Activated CD4-positive, alpha-beta T cell treated with anti-CD3 and anti-CD28 coated beads for 36 hours (primary cell): ENCODE results near the gene DAB1. TPM values are rescaled to one million over a fixed set of nuclear protein-coding genes. Genes with fewer than 3 reads are reported as not detected.

Experiments
- ATAC-seq: fragments of 200-7000 bp; cut with Tn5 transposase; one replicate; pipeline ENCODE4 v1.10.0; 2021; ENCODE audit warnings: mild to moderate bottlenecking, moderate library complexity
- CTCF ChIA-PET: fragments of 350-600 bp; sonication (Branson Sonifier 250); formaldehyde crosslinking; loops from one replicate; lab custom pipeline; 2021; ENCODE audit warnings: antibody characterized with exemption; lab: Charles Lee
- POLR2A ChIA-PET: fragments of 350-600 bp; sonication (Branson Sonifier 250); formaldehyde crosslinking; loops from one replicate; lab custom pipeline; 2021; ENCODE audit warnings: antibody characterized with exemption, inconsistent platforms; lab: Charles Lee
- DNase-seq: peaks from one replicate; pipeline ENCODE4 v3.0.0-alpha.2; 2020
- H3K27ac Mint-ChIP-seq: one replicate; pipeline ENCODE4 v1.8.0; 2021; ENCODE audit warnings: mixed read lengths
- H3K27me3 Mint-ChIP-seq: one replicate; pipeline ENCODE4 v1.8.0; 2021; ENCODE audit warnings: mixed read lengths
- H3K36me3 Mint-ChIP-seq: one replicate; pipeline ENCODE4 v1.8.0; 2021; ENCODE audit warnings: low read depth, mixed read lengths
- H3K4me1 Mint-ChIP-seq: one replicate; pipeline ENCODE4 v1.8.0; 2021; ENCODE audit warnings: mixed read lengths
- H3K4me3 Mint-ChIP-seq: one replicate; pipeline ENCODE4 v1.8.0; 2021; ENCODE audit warnings: mild to moderate bottlenecking, moderate library complexity, mixed read lengths
- H3K9me3 Mint-ChIP-seq: one replicate; pipeline ENCODE4 v1.8.0; 2021; ENCODE audit warnings: low read depth, mixed read lengths
- intact Hi-C, 2 experiments: fragments of 100-400 bp; cut with DNase I in 1 of 2; cut with micrococcal nuclease in 1 of 2; formaldehyde crosslinking; loops; one replicate each; pipeline versions ENCODE4 v1.14.2 to v1.15.1; 2022 to 2024; cut with DNase I, micrococcal nuclease
- total RNA-seq, 2 experiments: library from RNA; stranded (reverse); gene quantifications; one replicate each; pipeline ENCODE4 v1.2.3, GENCODE V29; 2021

DAB1 gene
- total RNA-seq, 2 experiments from 2014 or later, result 0.11 TPM; not detected in 1

DNA sequence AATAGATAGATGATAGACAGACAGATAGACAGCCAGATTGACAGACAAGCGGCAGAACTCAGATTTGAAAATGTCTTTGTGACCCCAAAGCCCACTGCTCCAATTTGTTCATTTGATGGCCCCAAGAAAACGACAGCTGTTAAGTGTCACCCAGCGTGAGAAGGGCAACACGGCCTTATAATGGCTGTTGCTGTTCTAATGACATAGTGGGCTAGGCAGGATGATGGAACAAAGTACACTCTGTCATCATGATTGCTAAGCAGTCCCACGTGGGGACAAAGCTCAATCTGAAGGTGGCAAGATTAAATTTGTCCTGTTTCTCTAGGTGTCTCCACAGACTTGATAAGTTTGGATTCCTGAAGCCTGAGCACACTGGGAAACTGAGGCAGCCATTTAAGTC is 112.9 kb downstream of the DAB1 start:
- peaks cover 1% of the 10 kb centered on the region for H3K27me3 Mint-ChIP-seq
- ChIA-PET CTCF (no interaction called here), POLR2A (no interaction called here)
- DNase-seq (no peak), ATAC-seq (no peak)
- no peak overlapping the region for H3K4me3 Mint-ChIP-seq
- intact Hi-C loops, result no loop called here
- H3K36me3 Mint-ChIP-seq, result no peaks in the 10 kb centered on the region
- peaks cover 16% of the 10 kb centered on the region for H3K4me1 Mint-ChIP-seq
- H3K9me3 Mint-ChIP-seq, result peaks cover 8% of the 10 kb centered on the region
- H3K27ac Mint-ChIP-seq, result no peak overlapping the region

DNA sequence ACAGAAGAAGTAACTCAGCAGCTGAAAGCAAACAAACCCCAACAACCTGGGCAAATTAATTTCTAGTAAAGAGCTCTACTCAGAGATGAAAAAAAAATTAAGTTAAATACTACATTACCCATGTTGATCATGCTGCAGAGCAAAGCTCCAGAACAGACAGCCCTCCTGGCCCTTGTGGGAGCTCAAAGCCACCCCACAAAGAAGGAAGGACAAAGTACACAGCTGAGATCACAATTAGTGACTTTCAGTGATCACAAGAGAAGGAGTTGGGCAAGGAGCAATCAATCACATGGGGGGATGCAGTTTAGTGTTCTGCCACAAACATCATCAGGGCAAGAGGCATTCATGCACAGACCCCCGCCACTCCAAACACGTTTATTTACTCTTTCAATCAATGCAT is 114.2 kb downstream of the DAB1 start:
- no peak overlapping the region for H3K4me3 Mint-ChIP-seq
- DNase-seq, result no peak
- H3K4me1 Mint-ChIP-seq, result peaks cover 16% of the 10 kb centered on the region
- ChIA-PET CTCF (interaction anchor here (0.6 kb wide), 1 partner anchor 14 kb away, joined by 5 read pairs; no protein-coding TSS in a partner anchor), POLR2A (no interaction called here)
- intact Hi-C loops, result no loop called here
- H3K9me3 Mint-ChIP-seq, result peaks cover 8% of the 10 kb centered on the region
- H3K27ac Mint-ChIP-seq, result no peak overlapping the region
- no peaks in the 10 kb centered on the region for H3K36me3 Mint-ChIP-seq
- peaks cover 1% of the 10 kb centered on the region for H3K27me3 Mint-ChIP-seq
- no peak for ATAC-seq

DNA sequence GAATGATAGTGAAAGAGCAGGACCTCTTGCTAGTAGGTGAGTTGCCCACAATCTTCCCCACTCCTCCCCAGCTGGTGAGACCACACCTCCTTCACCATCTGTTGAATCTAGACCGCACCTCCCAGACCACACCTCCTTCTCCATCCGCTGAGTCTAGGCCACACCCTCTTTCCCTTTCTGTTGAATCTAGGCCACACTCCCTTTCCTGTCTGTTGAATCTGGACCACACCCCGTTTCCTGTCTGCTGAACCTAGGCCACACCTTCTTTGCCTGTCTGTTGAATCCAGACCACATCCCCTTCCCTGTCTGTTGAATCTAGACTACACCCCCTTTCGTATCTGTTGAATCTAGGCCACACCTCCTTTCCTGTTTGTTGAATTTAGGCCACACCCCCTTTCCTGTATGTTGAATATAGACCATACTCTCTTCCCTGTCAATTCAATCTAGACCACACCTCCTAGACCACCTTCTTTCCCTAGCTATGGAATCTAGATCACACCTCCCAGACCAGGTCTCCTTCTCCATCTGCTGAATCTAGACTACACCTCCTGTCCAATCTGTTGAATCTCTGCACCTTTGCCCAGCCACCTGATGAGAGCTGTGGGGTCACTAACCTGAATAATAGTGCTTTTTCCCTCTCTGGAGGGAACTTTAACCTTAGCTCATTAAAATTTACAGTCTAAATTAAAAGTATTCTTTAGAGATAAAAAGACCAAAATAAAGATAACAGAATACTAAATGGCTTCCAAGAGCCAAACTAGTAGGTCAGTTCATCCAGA is 116.3 kb downstream of the DAB1 start:
- DNase-seq (peak; percentile 63), ATAC-seq (peak; percentile 97)
- Mint-ChIP-seq H3K36me3 (no peaks in the 10 kb centered on the region), H3K9me3 (peaks cover 8% of the 10 kb centered on the region), H3K27me3 (peaks cover 1% of the 10 kb centered on the region), H3K4me3 (peak overlapping the region; percentile 25), H3K4me1 (peaks cover 16% of the 10 kb centered on the region), H3K27ac (peak overlapping the region; percentile 73)
- ChIA-PET POLR2A (no interaction called here), CTCF (no interaction called here)
- intact Hi-C loops, result no loop called here

DNA sequence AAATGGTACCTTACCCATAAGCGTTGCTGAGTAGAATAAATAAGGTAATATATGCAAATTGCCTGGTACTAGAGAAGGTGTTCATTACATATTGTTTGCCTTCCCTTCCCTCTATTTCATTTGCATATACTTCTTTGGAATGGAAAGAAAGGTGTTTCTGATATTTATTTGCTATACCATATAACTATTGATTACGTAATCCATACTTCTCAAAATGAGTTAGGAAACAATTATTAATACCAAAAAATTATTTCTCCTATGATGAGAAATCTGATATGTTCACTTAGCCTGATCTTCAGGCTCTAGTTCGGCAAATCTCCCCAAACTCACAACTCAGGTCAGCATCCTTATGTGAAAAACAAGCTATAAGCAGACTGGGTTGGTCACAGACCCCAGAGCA is 119.3 kb downstream of the DAB1 start:
- H3K4me1 Mint-ChIP-seq, result peaks cover 12% of the 10 kb centered on the region
- no peak overlapping the region for H3K4me3 Mint-ChIP-seq
- ATAC-seq, result no peak
- POLR2A ChIA-PET, result no interaction called here
- no peak overlapping the region for H3K27ac Mint-ChIP-seq
- DNase-seq, result no peak
- peaks cover 8% of the 10 kb centered on the region for H3K9me3 Mint-ChIP-seq
- H3K27me3 Mint-ChIP-seq, result peaks cover 1% of the 10 kb centered on the region
- CTCF ChIA-PET, result no interaction called here
- H3K36me3 Mint-ChIP-seq, result no peaks in the 10 kb centered on the region
- intact Hi-C loops, result no loop called here

GRCh38 chr1:57302812-57303596 is 120.9 kb downstream of the DAB1 start:
- Mint-ChIP-seq H3K27me3 (no peaks in the 10 kb centered on the region), H3K4me1 (peaks cover 12% of the 10 kb centered on the region), H3K36me3 (no peaks in the 10 kb centered on the region), H3K4me3 (no peak overlapping the region), H3K27ac (no peak overlapping the region), H3K9me3 (peaks cover 8% of the 10 kb centered on the region)
- ATAC-seq (no peak), DNase-seq (no peak)
- POLR2A ChIA-PET, result no interaction called here
- CTCF ChIA-PET, result interaction anchor here (0.6 to 0.9 kb wide), 2 partner anchors 33 to 744 kb away, joined by 3 to 4 read pairs; no protein-coding TSS in a partner anchor
- intact Hi-C loops, result no loop called here

DNA sequence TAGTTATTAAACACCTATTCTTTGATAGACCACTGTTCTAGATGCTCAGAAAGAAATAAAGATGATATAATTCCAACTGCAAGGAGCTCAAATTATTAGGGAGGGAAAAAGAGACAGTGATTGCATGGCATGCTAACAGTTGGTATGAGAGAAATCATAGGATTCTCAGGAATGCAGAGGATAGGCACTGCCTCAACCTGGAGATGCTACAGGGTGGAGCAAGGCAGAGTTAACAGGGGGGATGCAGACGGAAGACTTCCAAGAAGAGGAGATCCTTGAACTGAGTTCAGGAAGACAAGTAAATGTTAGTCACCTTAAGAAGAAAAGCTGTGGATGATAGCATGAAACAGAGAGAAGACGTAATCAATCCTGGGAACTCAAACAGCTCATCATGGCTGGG is 123.7 kb downstream of the DAB1 start:
- H3K27ac Mint-ChIP-seq, result no peak overlapping the region
- no peaks in the 10 kb centered on the region for H3K27me3 Mint-ChIP-seq
- DNase-seq (no peak), ATAC-seq (no peak)
- H3K4me3 Mint-ChIP-seq, result no peak overlapping the region
- H3K9me3 Mint-ChIP-seq, result no peaks in the 10 kb centered on the region
- CTCF ChIA-PET, result interaction anchor here (0.8 kb wide), 1 partner anchor 22 kb away, joined by 3 read pairs; no protein-coding TSS in a partner anchor
- H3K4me1 Mint-ChIP-seq, result no peaks in the 10 kb centered on the region
- intact Hi-C loops, result no loop called here
- POLR2A ChIA-PET, result no interaction called here
- H3K36me3 Mint-ChIP-seq, result no peaks in the 10 kb centered on the region

- no peaks in the 10 kb centered on the region for H3K9me3 Mint-ChIP-seq
- H3K4me1 Mint-ChIP-seq, result no peaks in the 10 kb centered on the region
- DNase-seq, result no peak
- no peak overlapping the region for H3K4me3 Mint-ChIP-seq
- no peak for ATAC-seq
- intact Hi-C loops, result no loop called here
- H3K36me3 Mint-ChIP-seq, result no peaks in the 10 kb centered on the region
- CTCF ChIA-PET, result no interaction called here
- no peaks in the 10 kb centered on the region for H3K27me3 Mint-ChIP-seq
- POLR2A ChIA-PET, result no interaction called here
- H3K27ac Mint-ChIP-seq, result no peak overlapping the region
These were observed 127.1 kb downstream of the DAB1 start for GRCh38 chr1:57296726-57297250.

DNA sequence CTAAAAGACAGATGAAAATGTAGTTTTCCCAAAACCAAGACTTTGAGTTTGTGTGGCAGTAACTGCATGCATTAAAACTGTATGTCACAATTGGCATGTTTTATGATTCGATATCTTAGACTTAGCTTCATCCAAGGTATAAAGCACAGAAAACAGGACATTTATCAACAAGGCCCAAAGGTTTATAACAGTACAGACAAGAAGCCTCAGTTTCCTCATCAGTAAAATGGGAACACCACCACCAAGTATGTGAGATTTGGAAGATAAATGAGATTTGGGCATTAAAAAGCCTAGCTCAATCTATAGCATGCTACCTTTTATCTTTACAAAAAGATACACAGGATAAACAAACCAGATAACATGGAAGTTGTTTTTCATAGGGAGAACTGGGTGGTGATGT is 128.5 kb downstream of the DAB1 start:
- Mint-ChIP-seq H3K9me3 (no peaks in the 10 kb centered on the region), H3K36me3 (no peaks in the 10 kb centered on the region), H3K27ac (no peak overlapping the region), H3K4me1 (no peaks in the 10 kb centered on the region), H3K4me3 (no peak overlapping the region), H3K27me3 (no peaks in the 10 kb centered on the region)
- DNase-seq (no peak), ATAC-seq (no peak)
- POLR2A ChIA-PET, result no interaction called here
- CTCF ChIA-PET, result interaction anchor here (1.0 kb wide), 1 partner anchor 14 kb away, joined by 5 read pairs; no protein-coding TSS in a partner anchor
- intact Hi-C loops, result no loop called here

DNA sequence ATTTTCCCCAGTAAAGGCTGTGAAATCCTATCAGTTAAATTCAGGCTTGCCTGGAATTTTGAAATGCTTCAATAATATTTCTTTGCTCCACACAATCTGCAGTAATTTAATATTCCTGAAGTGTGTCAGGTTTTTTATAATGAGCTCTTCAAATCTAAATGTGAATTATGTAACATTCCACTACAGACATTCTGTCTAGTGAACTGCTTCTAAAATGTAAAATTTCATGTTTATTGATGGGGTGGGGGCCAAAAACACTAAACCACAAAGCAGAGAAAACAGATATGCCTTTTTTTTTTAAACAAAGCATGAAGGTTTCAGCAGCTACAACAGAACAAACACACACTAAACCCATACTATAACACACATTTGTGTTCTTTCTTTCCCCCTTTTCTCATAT is 129.7 kb downstream of the DAB1 start:
- no peaks in the 10 kb centered on the region for H3K36me3 Mint-ChIP-seq
- no peak for ATAC-seq
- H3K4me1 Mint-ChIP-seq, result no peaks in the 10 kb centered on the region
- intact Hi-C loops, result no loop called here
- no peak overlapping the region for H3K4me3 Mint-ChIP-seq
- POLR2A ChIA-PET, result no interaction called here
- CTCF ChIA-PET, result no interaction called here
- H3K27ac Mint-ChIP-seq, result no peak overlapping the region
- H3K9me3 Mint-ChIP-seq, result no peaks in the 10 kb centered on the region
- H3K27me3 Mint-ChIP-seq, result no peaks in the 10 kb centered on the region
- no peak for DNase-seq

DNA sequence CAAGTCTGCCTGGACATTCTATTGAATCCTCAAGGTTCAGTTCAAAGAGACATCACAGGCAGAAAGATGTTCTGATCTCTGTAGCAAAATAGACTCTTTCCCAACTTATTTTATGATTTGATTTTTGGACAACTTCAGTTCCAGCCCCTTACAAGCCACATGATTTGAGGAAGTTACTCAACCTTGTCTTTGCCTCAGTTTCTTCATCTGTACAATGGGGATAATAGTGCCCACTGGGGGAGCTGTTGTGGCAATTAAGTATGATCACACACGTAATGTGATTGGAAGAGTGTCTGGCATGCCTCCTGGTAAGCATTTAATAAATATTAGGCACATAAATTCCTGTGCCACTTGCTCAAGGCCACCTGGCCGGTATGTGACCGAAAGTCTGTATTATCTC is 130.6 kb downstream of the DAB1 start:
- CTCF ChIA-PET, result no interaction called here
- no peak for ATAC-seq
- POLR2A ChIA-PET, result no interaction called here
- intact Hi-C loops, result no loop called here
- peaks cover 4% of the 10 kb centered on the region for H3K27me3 Mint-ChIP-seq
- no peaks in the 10 kb centered on the region for H3K36me3 Mint-ChIP-seq
- H3K4me1 Mint-ChIP-seq, result no peaks in the 10 kb centered on the region
- no peak for DNase-seq
- H3K4me3 Mint-ChIP-seq, result no peak overlapping the region
- no peak overlapping the region for H3K27ac Mint-ChIP-seq
- H3K9me3 Mint-ChIP-seq, result no peaks in the 10 kb centered on the region

GRCh38 chr1:57289781-57290180 is 134.1 kb downstream of the DAB1 start:
- Mint-ChIP-seq H3K4me3 (no peak overlapping the region), H3K9me3 (no peaks in the 10 kb centered on the region), H3K4me1 (no peaks in the 10 kb centered on the region), H3K27ac (no peak overlapping the region), H3K27me3 (peaks cover 6% of the 10 kb centered on the region), H3K36me3 (no peaks in the 10 kb centered on the region)
- POLR2A ChIA-PET, result no interaction called here
- CTCF ChIA-PET, result no interaction called here
- DNase-seq (no peak), ATAC-seq (no peak)
- intact Hi-C loops, result no loop called here
